Panc1 (cell line): ENCODE measurements around the gene HSPBP1.

Experiments
- CTCF ChIP-seq: fragments of 450-650 bp; IDR thresholded peaks from 2 replicates; pipeline ENCODE4 v1.5.1; 2017; ENCODE audit warnings: mild to moderate bottlenecking
- REST ChIP-seq, 2 experiments: IDR thresholded peaks; 2 replicates each; pipeline ENCODE4 v1.6.1; 2011 to 2012; ENCODE audit warnings: low read depth in 2 of 2, control low read depth in 1 of 2, low read length in 1 of 2, mild to moderate bottlenecking in 1 of 2, moderate library complexity in 1 of 2; ENCODE audit not compliant: insufficient read depth in 1 of 2

GRCh38 chr19:55322204-55322885, 42.4 kb upstream of the HSPBP1 start:
- TF ChIP-seq CTCF (no peak), REST (IDR thresholded peaks at IDR 0.05; ENCODE audit: insufficient read depth in 1 of 2, low read depth in 2 of 2, low read length in 1 of 2) (no peak)
